GM18861 (cell line): Measurements from ENCODE around the gene SLC41A3.
"Not testable (repeated sequence)": the region's sequence is repeated elsewhere in the genome, so short reads cannot be mapped to it uniquely, and the experiment has no call there.

Experiments used
- ATAC-seq: cut with Tn5 transposase; IDR thresholded peaks from one replicate; pipeline ENCODE4 v1.9.1; 2021; ENCODE audit not compliant: unreplicated experiment

SLC41A3 gene

GRCh38 chr3:125959317-125960065, 124.4 kb downstream of the SLC41A3 start:
- ATAC-seq: no peak

- ATAC-seq: no peak
Observed at GRCh38 chr3:125958511-125959316, 125.2 kb downstream of the SLC41A3 start.

GRCh38 chr3:125957674-125958510, 126.0 kb downstream of the SLC41A3 start:
- ATAC-seq: no peak

GRCh38 chr3:125957020-125957419, 126.9 kb downstream of the SLC41A3 start:
- ATAC-seq: not testable (repeated sequence)
